ENCODE data around the gene EREG.

DNA sequence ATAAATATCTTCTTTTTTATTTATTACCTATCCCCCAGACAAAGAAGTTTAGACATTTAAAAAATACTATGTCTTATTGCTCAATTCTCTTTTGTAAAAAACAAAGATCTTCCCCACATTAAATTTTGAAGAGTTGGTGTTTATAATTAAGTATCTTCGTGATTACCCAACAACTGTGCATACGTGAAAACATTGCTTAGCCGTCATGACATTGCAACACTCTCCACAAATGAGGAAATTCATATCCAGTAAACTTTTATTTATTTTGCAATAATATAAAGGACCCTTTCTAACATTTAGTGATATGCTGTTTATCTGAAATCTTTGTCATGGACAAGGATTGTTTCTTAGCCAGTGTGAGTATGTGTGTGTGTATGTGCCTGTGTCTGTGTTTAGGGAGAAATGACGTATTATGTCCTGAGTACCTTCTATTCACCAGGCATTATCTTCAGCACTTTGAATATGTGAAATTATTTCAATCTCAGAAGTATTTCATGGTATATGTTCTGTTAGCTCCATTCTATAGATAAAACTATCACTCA is 26.1 kb upstream of the EREG start:
- TF ChIP-seq POLR2A (IDR thresholded peaks at IDR 0.05) (no peak), POLR2AphosphoS5 (IDR thresholded peaks at IDR 0.05) (no peak)
- TF ChIP-seq, protein P1, sequence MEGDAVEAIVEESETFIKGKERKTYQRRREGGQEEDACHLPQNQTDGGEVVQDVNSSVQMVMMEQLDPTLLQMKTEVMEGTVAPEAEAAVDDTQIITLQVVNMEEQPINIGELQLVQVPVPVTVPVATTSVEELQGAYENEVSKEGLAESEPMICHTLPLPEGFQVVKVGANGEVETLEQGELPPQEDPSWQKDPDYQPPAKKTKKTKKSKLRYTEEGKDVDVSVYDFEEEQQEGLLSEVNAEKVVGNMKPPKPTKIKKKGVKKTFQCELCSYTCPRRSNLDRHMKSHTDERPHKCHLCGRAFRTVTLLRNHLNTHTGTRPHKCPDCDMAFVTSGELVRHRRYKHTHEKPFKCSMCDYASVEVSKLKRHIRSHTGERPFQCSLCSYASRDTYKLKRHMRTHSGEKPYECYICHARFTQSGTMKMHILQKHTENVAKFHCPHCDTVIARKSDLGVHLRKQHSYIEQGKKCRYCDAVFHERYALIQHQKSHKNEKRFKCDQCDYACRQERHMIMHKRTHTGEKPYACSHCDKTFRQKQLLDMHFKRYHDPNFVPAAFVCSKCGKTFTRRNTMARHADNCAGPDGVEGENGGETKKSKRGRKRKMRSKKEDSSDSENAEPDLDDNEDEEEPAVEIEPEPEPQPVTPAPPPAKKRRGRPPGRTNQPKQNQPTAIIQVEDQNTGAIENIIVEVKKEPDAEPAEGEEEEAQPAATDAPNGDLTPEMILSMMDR (IDR thresholded peaks at IDR 0.05), result no peak
